Left lung (tissue), 10 donors: Measurements from ENCODE around the gene EYA4. TPM values are rescaled to one million over a fixed set of nuclear protein-coding genes. Genes with fewer than 3 reads are reported as not detected.

Experiments
- ATAC-seq: fragments of 200-7000 bp; cut with Tn5 transposase; one replicate; pipeline ENCODE4 v1.9.1; 2020; ENCODE audit warnings: moderate library complexity
- DNase-seq, 4 donors: peaks; one replicate each; pipeline ENCODE4 v3.0.0-alpha.2; 2013 to 2020
- H3K27ac ChIP-seq, 2 donors: fragments of 200-600 bp; sonication (generic) in 1 of 2; one replicate each; pipeline versions ENCODE4 v1.5.0 to v1.8.0; 2020 to 2021
- H3K27me3 ChIP-seq, 2 donors: fragments of 200-600 bp; sonication (generic) in 1 of 2; one replicate each; pipeline versions ENCODE4 v1.5.0 to v1.8.0; 2020 to 2021
- H3K36me3 ChIP-seq, 2 donors: fragments of 200-600 bp; sonication (generic) in 1 of 2; one replicate each; pipeline versions ENCODE4 v1.5.0 to v1.8.0; 2020 to 2021
- H3K4me1 ChIP-seq, 2 donors: fragments of 200-600 bp; one replicate each; pipeline ENCODE4 v1.8.0; 2021
- H3K4me3 ChIP-seq, 2 donors: fragments of 200-600 bp; sonication (generic) in 1 of 2; one replicate each; pipeline versions ENCODE4 v1.5.0 to v1.8.0; 2020 to 2021; ENCODE audit warnings: mild to moderate bottlenecking in 1 of 2
- H3K9me3 ChIP-seq, 2 donors: fragments of 200-600 bp; sonication (generic) in 1 of 2; one replicate each; pipeline versions ENCODE4 v1.5.0 to v1.8.0; 2020 to 2021
- intact Hi-C, 2 donors: fragments of 100-400 bp; cut with DNase I; formaldehyde crosslinking; loops; one replicate each; pipeline versions ENCODE4 v1.11.2 to v1.14.2; 2022
- polyA plus RNA-seq, 6 donors: library from polyadenylated mRNA; unstranded; fragments of 120-200 nt; gene quantifications; one replicate each; pipeline ENCODE4 v1.2.1, GENCODE V29; 2013; ENCODE audit not compliant: insufficient read length in 6 of 6
- total RNA-seq, 2 donors: library from RNA; stranded (reverse); fragmentation: NEBNext Ultra II Directional; extraction: Animal tissue kit (Norgen Biotek cat#: 25700); gene quantifications; one replicate each; pipeline ENCODE4 v1.2.1, GENCODE V29; 2021
- TF ChIP-seq, protein P1 (sequence below), 2 donors: fragments of 200-600 bp; sonication (generic) in 1 of 2; IDR thresholded peaks; one replicate each; pipeline versions ENCODE4 v1.5.0 to v1.8.0; 2021; ENCODE audit warnings: antibody characterized with exemption in 2 of 2
- donor health status: DM: no; HTN: yes; CAD: no.
- donor health status: DM: no; HTN: no; CAD: no.

The EYA4 gene
- total and polyA plus RNA-seq, 8 donors = 1.0 to 9.8 (median 8.4) TPM

- Histone ChIP-seq H3K27me3 (no peaks in the 10 kb centered on the region), H3K9me3 (no peaks in the 10 kb centered on the region), H3K27ac (no peak overlapping the region), H3K4me3 (no peak overlapping the region), H3K4me1 (no peaks in the 10 kb centered on the region), H3K36me3 (no peaks in the 10 kb centered on the region)
- no peak for ATAC-seq
- TF ChIP-seq, protein P1, sequence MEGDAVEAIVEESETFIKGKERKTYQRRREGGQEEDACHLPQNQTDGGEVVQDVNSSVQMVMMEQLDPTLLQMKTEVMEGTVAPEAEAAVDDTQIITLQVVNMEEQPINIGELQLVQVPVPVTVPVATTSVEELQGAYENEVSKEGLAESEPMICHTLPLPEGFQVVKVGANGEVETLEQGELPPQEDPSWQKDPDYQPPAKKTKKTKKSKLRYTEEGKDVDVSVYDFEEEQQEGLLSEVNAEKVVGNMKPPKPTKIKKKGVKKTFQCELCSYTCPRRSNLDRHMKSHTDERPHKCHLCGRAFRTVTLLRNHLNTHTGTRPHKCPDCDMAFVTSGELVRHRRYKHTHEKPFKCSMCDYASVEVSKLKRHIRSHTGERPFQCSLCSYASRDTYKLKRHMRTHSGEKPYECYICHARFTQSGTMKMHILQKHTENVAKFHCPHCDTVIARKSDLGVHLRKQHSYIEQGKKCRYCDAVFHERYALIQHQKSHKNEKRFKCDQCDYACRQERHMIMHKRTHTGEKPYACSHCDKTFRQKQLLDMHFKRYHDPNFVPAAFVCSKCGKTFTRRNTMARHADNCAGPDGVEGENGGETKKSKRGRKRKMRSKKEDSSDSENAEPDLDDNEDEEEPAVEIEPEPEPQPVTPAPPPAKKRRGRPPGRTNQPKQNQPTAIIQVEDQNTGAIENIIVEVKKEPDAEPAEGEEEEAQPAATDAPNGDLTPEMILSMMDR (IDR thresholded peaks at IDR 0.05) = no peak
- intact Hi-C loops = no loop called here
- DNase-seq = no peak
Observed at GRCh38 chr6:133410638-133411435, 169.7 kb downstream of the EYA4 start.

GRCh38 chr6:133411757-133412156 is 170.6 kb downstream of the EYA4 start:
- DNase-seq = no peak
- Histone ChIP-seq H3K4me1 (no peaks in the 10 kb centered on the region), H3K36me3 (no peaks in the 10 kb centered on the region), H3K27ac (no peak overlapping the region), H3K9me3 (no peaks in the 10 kb centered on the region), H3K27me3 (no peaks in the 10 kb centered on the region), H3K4me3 (no peak overlapping the region)
- intact Hi-C loops = no loop called here
- TF ChIP-seq, protein P1 (IDR thresholded peaks at IDR 0.05) = no peak
- ATAC-seq = no peak

GRCh38 chr6:133415262-133415661 is 174.1 kb downstream of the EYA4 start:
- TF ChIP-seq, protein P1 (IDR thresholded peaks at IDR 0.05) = no peak
- Histone ChIP-seq H3K36me3 (no peaks in the 10 kb centered on the region), H3K4me1 (no peaks in the 10 kb centered on the region), H3K27me3 (no peaks in the 10 kb centered on the region), H3K9me3 (no peaks in the 10 kb centered on the region), H3K4me3 (no peak overlapping the region), H3K27ac (no peak overlapping the region)
- intact Hi-C loops = no loop called here
- ATAC-seq = no peak
- no peak for DNase-seq

DNA sequence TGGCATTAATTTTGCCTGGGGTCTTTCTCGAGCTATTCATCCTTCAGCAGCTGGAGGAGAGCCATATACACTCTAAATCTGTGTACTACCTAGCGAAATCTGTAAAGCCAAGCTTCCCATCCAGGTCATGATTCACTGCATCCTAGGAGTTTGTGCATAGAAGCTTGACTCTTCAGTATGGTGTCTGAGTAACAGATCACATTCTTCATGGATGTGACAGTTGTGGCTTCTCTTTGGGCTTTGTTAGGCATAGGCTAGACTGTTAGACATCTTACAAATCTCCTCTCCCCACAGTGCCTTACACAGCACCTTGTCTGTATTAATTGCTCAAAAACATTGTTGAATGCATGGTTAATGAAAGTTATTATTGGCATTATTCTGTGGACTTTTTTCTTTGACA is 177.0 kb downstream of the EYA4 start:
- intact Hi-C loops = no loop called here
- no peak for ATAC-seq
- no peaks in the 10 kb centered on the region for H3K9me3 ChIP-seq

GRCh38 chr6:133423242-133423641 is 182.1 kb downstream of the EYA4 start:
- no peaks in the 10 kb centered on the region for H3K9me3 ChIP-seq
- intact Hi-C loops = no loop called here
- H3K4me1 ChIP-seq = no peaks in the 10 kb centered on the region
- ATAC-seq (no peak), DNase-seq (no peak)
- no peaks in the 10 kb centered on the region for H3K36me3 ChIP-seq
- TF ChIP-seq, protein P1 (IDR thresholded peaks at IDR 0.05) = no peak
- no peak overlapping the region for H3K4me3 ChIP-seq
- H3K27ac ChIP-seq = no peak overlapping the region
- H3K27me3 ChIP-seq = no peaks in the 10 kb centered on the region

More for the DNA sequence above, 177.0 kb downstream of the EYA4 start:
- H3K4me3 ChIP-seq = no peak overlapping the region
- TF ChIP-seq, protein P1 (IDR thresholded peaks at IDR 0.05) = no peak
- no peak overlapping the region for H3K27ac ChIP-seq
- H3K4me1 ChIP-seq = no peaks in the 10 kb centered on the region
- no peak for DNase-seq
- no peaks in the 10 kb centered on the region for H3K36me3 ChIP-seq
- H3K27me3 ChIP-seq = no peaks in the 10 kb centered on the region
